ENCODE results near the gene OLFM4.
A peak's percentile ranks its signal among the peaks of the same experiment; 100 is the strongest.

Gene OLFM4

GRCh38 chr13:53068585-53069520 is 40.2 kb downstream of the OLFM4 start:
- Histone ChIP-seq H4K12ac (ENCODE audit: low read depth, low read length) (no peak overlapping the region), H3K9ac (ENCODE audit: low read length) (no peak overlapping the region), H3K4me2 (ENCODE audit: low read length) (no peak overlapping the region), H3K27ac (ENCODE audit: low read depth, low read length) (peak overlapping the region; percentile 35), H3K36me3 (ENCODE audit: control insufficient read depth in 1 of 2, insufficient read depth in 2 of 2, low read length in 2 of 2) (no peaks in the 10 kb centered on the region), H3K23ac (ENCODE audit: low read length) (no peak overlapping the region), H3K79me1 (ENCODE audit: low read length) (peaks cover 13% of the 10 kb centered on the region), H3K4ac (ENCODE audit: low read depth, low read length) (no peak overlapping the region), H2BK5ac (ENCODE audit: low read depth, low read length, poor library complexity) (no peak overlapping the region), H3K9me3 (ENCODE audit: insufficient read depth, low read depth, low read length) (no peaks in the 10 kb centered on the region), H2AK5ac (ENCODE audit: low read length) (no peak overlapping the region), H4K8ac (ENCODE audit: low read depth, low read length) (peak overlapping the region; percentile 39), H3K4me3 (ENCODE audit: low read depth, low read length) (no peak overlapping the region), H4K91ac (ENCODE audit: low read depth, low read length) (peak overlapping the region; percentile 64), H3K79me2 (ENCODE audit: control insufficient read depth, insufficient read depth, low read length, poor library complexity) (peaks cover 4% of the 10 kb centered on the region), H3K4me1 (ENCODE audit: control insufficient read depth in 1 of 2, insufficient read depth in 2 of 2, low read length in 2 of 2) (peaks cover 13 to 23% of the 10 kb centered on the region in 2 experiments), H3K18ac (ENCODE audit: low read length) (no peak overlapping the region), H2BK12ac (ENCODE audit: low read length) (peak overlapping the region; percentile 74), H2AFZ (ENCODE audit: insufficient read depth, low read length, poor library complexity) (no peak overlapping the region), H2BK120ac (ENCODE audit: insufficient read depth, low read length, poor library complexity) (peak overlapping the region; percentile 15), H3K14ac (ENCODE audit: low read length) (no peak overlapping the region), H3K27me3 (ENCODE audit: insufficient read depth, low read length) (no peaks in the 10 kb centered on the region)
- no CpG with 5 or more reads among the region's 8 CpGs for WGBS (ENCODE audit: extremely low coverage, insufficient coverage, insufficient read length)
- DNase-seq, result no peak

GRCh38 chr13:53069800-53070199 is 41.2 kb downstream of the OLFM4 start:
- Histone ChIP-seq H4K8ac (ENCODE audit: low read depth, low read length) (no peak overlapping the region), H3K4ac (ENCODE audit: low read depth, low read length) (no peak overlapping the region), H3K79me2 (ENCODE audit: control insufficient read depth, insufficient read depth, low read length, poor library complexity) (peaks cover 7% of the 10 kb centered on the region), H2AK5ac (ENCODE audit: low read length) (no peak overlapping the region), H3K9me3 (ENCODE audit: insufficient read depth, low read depth, low read length) (no peaks in the 10 kb centered on the region), H4K12ac (ENCODE audit: low read depth, low read length) (no peak overlapping the region), H3K4me1 (ENCODE audit: control insufficient read depth in 1 of 2, insufficient read depth in 2 of 2, low read length in 2 of 2) (peaks cover 18 to 27% of the 10 kb centered on the region in 2 experiments), H2BK5ac (ENCODE audit: low read depth, low read length, poor library complexity) (no peak overlapping the region), H2AFZ (ENCODE audit: insufficient read depth, low read length, poor library complexity) (no peak overlapping the region), H3K4me3 (ENCODE audit: low read depth, low read length) (no peak overlapping the region), H2BK120ac (ENCODE audit: insufficient read depth, low read length, poor library complexity) (no peak overlapping the region), H4K91ac (ENCODE audit: low read depth, low read length) (no peak overlapping the region), H3K23ac (ENCODE audit: low read length) (no peak overlapping the region), H3K79me1 (ENCODE audit: low read length) (peaks cover 18% of the 10 kb centered on the region), H3K36me3 (ENCODE audit: control insufficient read depth in 1 of 2, insufficient read depth in 2 of 2, low read length in 2 of 2) (no peaks in the 10 kb centered on the region), H3K4me2 (ENCODE audit: low read length) (no peak overlapping the region), H3K27me3 (ENCODE audit: insufficient read depth, low read length) (no peaks in the 10 kb centered on the region), H3K14ac (ENCODE audit: low read length) (no peak overlapping the region), H2BK12ac (ENCODE audit: low read length) (no peak overlapping the region), H3K9ac (ENCODE audit: low read length) (no peak overlapping the region), H3K18ac (ENCODE audit: low read length) (no peak overlapping the region), H3K27ac (ENCODE audit: low read depth, low read length) (peak overlapping the region; percentile 35)
- no CpG with 5 or more reads among the region's 4 CpGs for WGBS (ENCODE audit: extremely low coverage, insufficient coverage, insufficient read length)
- DNase-seq, result no peak

- no CpG with 5 or more reads among the region's 1 CpG for WGBS (ENCODE audit: extremely low coverage, insufficient coverage, insufficient read length)
- H4K91ac ChIP-seq (ENCODE audit: low read depth, low read length), result peak overlapping the region; percentile 96
Observed at GRCh38 chr13:53073711-53074110, 45.1 kb downstream of the OLFM4 start.

GRCh38 chr13:53074114-53074513 is 45.5 kb downstream of the OLFM4 start:
- H2BK120ac ChIP-seq (ENCODE audit: insufficient read depth, low read length, poor library complexity), result peak overlapping the region; percentile 92
- peaks cover 0 to 2% of the 10 kb centered on the region in 2 experiments for H3K36me3 ChIP-seq (ENCODE audit: control insufficient read depth in 1 of 2, insufficient read depth in 2 of 2, low read length in 2 of 2)
- peaks cover 8% of the 10 kb centered on the region for H3K79me2 ChIP-seq (ENCODE audit: control insufficient read depth, insufficient read depth, low read length, poor library complexity)
- no peak overlapping the region for H4K12ac ChIP-seq (ENCODE audit: low read depth, low read length)
- no peak overlapping the region for H3K9ac ChIP-seq (ENCODE audit: low read length)
- H3K27ac ChIP-seq (ENCODE audit: low read depth, low read length), result peak overlapping the region; percentile 93
- WGBS (ENCODE audit: extremely low coverage, insufficient coverage, insufficient read length), result no CpG with 5 or more reads among the region's 5 CpGs
- H3K4me1 ChIP-seq (ENCODE audit: control insufficient read depth in 1 of 2, insufficient read depth in 2 of 2, low read length in 2 of 2), result peaks cover 19 to 28% of the 10 kb centered on the region in 2 experiments
- H3K14ac ChIP-seq (ENCODE audit: low read length), result no peak overlapping the region
- H3K23ac ChIP-seq (ENCODE audit: low read length), result no peak overlapping the region
- no peak overlapping the region for H2AK5ac ChIP-seq (ENCODE audit: low read length)
- H4K8ac ChIP-seq (ENCODE audit: low read depth, low read length), result no peak overlapping the region
- no peak overlapping the region for H3K18ac ChIP-seq (ENCODE audit: low read length)
- H2BK12ac ChIP-seq (ENCODE audit: low read length), result no peak overlapping the region
- H2BK5ac ChIP-seq (ENCODE audit: low read depth, low read length, poor library complexity), result peak overlapping the region; percentile 93
- H2AFZ ChIP-seq (ENCODE audit: insufficient read depth, low read length, poor library complexity), result no peak overlapping the region
- H3K4me3 ChIP-seq (ENCODE audit: low read depth, low read length), result no peak overlapping the region
- DNase-seq, result no peak
- H3K9me3 ChIP-seq (ENCODE audit: insufficient read depth, low read depth, low read length), result no peaks in the 10 kb centered on the region
- H3K4ac ChIP-seq (ENCODE audit: low read depth, low read length), result no peak overlapping the region
- no peak overlapping the region for H4K91ac ChIP-seq (ENCODE audit: low read depth, low read length)
- H3K27me3 ChIP-seq (ENCODE audit: insufficient read depth, low read length), result no peaks in the 10 kb centered on the region
- peak overlapping the region; percentile 32 for H3K4me2 ChIP-seq (ENCODE audit: low read length)
- peaks cover 26% of the 10 kb centered on the region for H3K79me1 ChIP-seq (ENCODE audit: low read length)

More at GRCh38 chr13:53073711-53074110, 45.1 kb downstream of the OLFM4 start:
- Histone ChIP-seq H3K4me3 (ENCODE audit: low read depth, low read length) (no peak overlapping the region), H3K4ac (ENCODE audit: low read depth, low read length) (peak overlapping the region; percentile 37), H3K4me2 (ENCODE audit: low read length) (no peak overlapping the region), H3K18ac (ENCODE audit: low read length) (no peak overlapping the region), H2AK5ac (ENCODE audit: low read length) (no peak overlapping the region), H2AFZ (ENCODE audit: insufficient read depth, low read length, poor library complexity) (no peak overlapping the region), H2BK12ac (ENCODE audit: low read length) (peak overlapping the region; percentile 39), H3K14ac (ENCODE audit: low read length) (no peak overlapping the region), H2BK5ac (ENCODE audit: low read depth, low read length, poor library complexity) (peak overlapping the region; percentile 55), H3K27ac (ENCODE audit: low read depth, low read length) (peak overlapping the region; percentile 81), H3K36me3 (ENCODE audit: control insufficient read depth in 1 of 2, insufficient read depth in 2 of 2, low read length in 2 of 2) (peaks cover 0 to 2% of the 10 kb centered on the region in 2 experiments), H4K8ac (ENCODE audit: low read depth, low read length) (no peak overlapping the region), H3K9ac (ENCODE audit: low read length) (no peak overlapping the region), H3K79me1 (ENCODE audit: low read length) (peaks cover 26% of the 10 kb centered on the region), H2BK120ac (ENCODE audit: insufficient read depth, low read length, poor library complexity) (peak overlapping the region; percentile 59), H3K23ac (ENCODE audit: low read length) (no peak overlapping the region), H3K79me2 (ENCODE audit: control insufficient read depth, insufficient read depth, low read length, poor library complexity) (peaks cover 8% of the 10 kb centered on the region), H3K4me1 (ENCODE audit: control insufficient read depth in 1 of 2, insufficient read depth in 2 of 2, low read length in 2 of 2) (peaks cover 22 to 31% of the 10 kb centered on the region in 2 experiments), H3K27me3 (ENCODE audit: insufficient read depth, low read length) (no peaks in the 10 kb centered on the region), H4K12ac (ENCODE audit: low read depth, low read length) (no peak overlapping the region), H3K9me3 (ENCODE audit: insufficient read depth, low read depth, low read length) (no peaks in the 10 kb centered on the region)
- no peak for DNase-seq
